ENCODE measurements around the gene LIPM. TPM values are rescaled to one million over a fixed set of nuclear protein-coding genes. Genes with fewer than 3 reads are reported as not detected.
A peak's percentile ranks its signal among the peaks of the same experiment; 100 is the strongest.

Gene LIPM
- total RNA-seq, 2 experiments from 2014 or later: not detected

GRCh38 chr10:88841316-88842111 lies 39.0 kb downstream of the LIPM start:
- Mint-ChIP-seq H3K9me3 (ENCODE audit: insufficient read depth) (no peaks in the 10 kb centered on the region), H3K27ac (no peak overlapping the region), H3K4me3 (no peak overlapping the region), H3K27me3 (ENCODE audit: low read depth) (peaks cover 7% of the 10 kb centered on the region), H3K36me3 (ENCODE audit: low read depth) (peaks cover 6% of the 10 kb centered on the region), H3K4me1 (ENCODE audit: low read depth) (peaks cover 18% of the 10 kb centered on the region)
- CTCF ChIA-PET: interaction anchor here (0.6 to 1.8 kb wide), 9 partner anchors 8 to 146 kb away, joined by 3 to 4 read pairs (median 3); no protein-coding TSS in a partner anchor
- ATAC-seq (no peak), DNase-seq (no peak)
- POLR2A ChIA-PET: no interaction called here

GRCh38 chr10:88843171-88843570 lies 40.6 kb downstream of the LIPM start:
- Mint-ChIP-seq H3K4me1 (ENCODE audit: low read depth) (peaks cover 18% of the 10 kb centered on the region), H3K9me3 (ENCODE audit: insufficient read depth) (no peaks in the 10 kb centered on the region)
- CTCF ChIA-PET: interaction anchor here (0.6 to 6.0 kb wide), 4 partner anchors 7 to 260 kb away, joined by 3 to 73 read pairs (median 10); partner anchors contain the start of gene RNLS

DNA sequence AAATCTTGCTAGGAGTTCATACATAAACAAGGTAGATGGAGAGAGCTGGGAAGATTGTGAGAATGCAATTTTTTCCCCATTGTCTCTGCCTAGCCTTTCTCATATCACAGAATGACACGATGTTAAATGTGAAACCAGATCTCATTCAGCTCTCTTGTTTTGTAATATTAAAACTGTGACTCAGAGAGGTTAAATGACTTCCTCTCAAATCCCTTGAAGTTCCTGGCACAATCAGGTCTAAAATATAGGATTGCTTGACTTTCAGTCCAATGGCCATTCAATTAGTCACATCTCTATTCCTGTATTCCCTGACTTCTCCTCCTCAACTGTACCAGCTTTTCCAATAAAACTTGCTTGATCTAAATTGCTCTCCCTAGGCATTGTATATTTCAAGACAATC lies 46.0 kb downstream of the LIPM start:
- Mint-ChIP-seq H3K4me1 (ENCODE audit: low read depth) (peaks cover 18% of the 10 kb centered on the region), H3K9me3 (ENCODE audit: insufficient read depth) (no peaks in the 10 kb centered on the region), H3K36me3 (ENCODE audit: low read depth) (peaks cover 6% of the 10 kb centered on the region), H3K27me3 (ENCODE audit: low read depth) (peaks cover 7% of the 10 kb centered on the region), H3K27ac (no peak overlapping the region), H3K4me3 (peak overlapping the region; percentile 27)
- ChIA-PET POLR2A (interaction anchor here (1.3 kb wide), 1 partner anchor 31 kb away, joined by 5 read pairs; the partner anchor contains the start of gene STAMBPL1), CTCF (interaction anchor here (0.8 to 6.0 kb wide), 3 partner anchors 13 to 84 kb away, joined by 3 to 73 read pairs (median 6); no protein-coding TSS in a partner anchor)
- ATAC-seq: no peak
- DNase-seq: no peak

More at GRCh38 chr10:88843171-88843570, 40.6 kb downstream of the LIPM start:
- H3K27me3 Mint-ChIP-seq (ENCODE audit: low read depth): peaks cover 7% of the 10 kb centered on the region
- no peak overlapping the region for H3K27ac Mint-ChIP-seq
- POLR2A ChIA-PET: no interaction called here
- DNase-seq (no peak), ATAC-seq (no peak)
- peaks cover 6% of the 10 kb centered on the region for H3K36me3 Mint-ChIP-seq (ENCODE audit: low read depth)
- H3K4me3 Mint-ChIP-seq: no peak overlapping the region

DNA sequence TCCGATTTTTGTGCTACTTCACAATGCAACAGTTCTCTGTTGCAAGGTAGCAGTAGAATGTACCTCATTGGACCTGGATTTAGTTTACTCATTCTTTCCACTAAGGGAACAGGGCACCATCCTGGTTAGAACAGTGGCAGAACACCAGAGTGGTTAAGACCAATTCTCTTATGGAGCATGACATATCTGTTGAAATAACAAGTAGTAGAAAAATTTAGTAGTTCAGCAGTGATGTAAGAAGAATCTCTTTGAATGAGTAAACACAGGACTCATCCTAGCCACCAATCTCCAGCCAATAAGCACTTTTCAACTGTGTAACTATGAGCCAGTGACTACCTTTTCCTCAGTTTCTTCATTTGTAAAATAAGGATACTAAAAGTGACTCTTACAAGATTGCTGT lies 46.7 kb downstream of the LIPM start:
- POLR2A ChIA-PET: interaction anchor here (1.3 kb wide), 1 partner anchor 31 kb away, joined by 5 read pairs; the partner anchor contains the start of gene STAMBPL1
- Mint-ChIP-seq H3K27ac (no peak overlapping the region), H3K27me3 (ENCODE audit: low read depth) (peaks cover 4% of the 10 kb centered on the region), H3K9me3 (ENCODE audit: insufficient read depth) (no peaks in the 10 kb centered on the region), H3K4me3 (no peak overlapping the region), H3K4me1 (ENCODE audit: low read depth) (peaks cover 19% of the 10 kb centered on the region), H3K36me3 (ENCODE audit: low read depth) (peaks cover 6% of the 10 kb centered on the region)
- CTCF ChIA-PET: interaction anchor here (0.6 to 6.0 kb wide), 3 partner anchors 8 to 13 kb away, joined by 3 to 73 read pairs (median 5); no protein-coding TSS in a partner anchor
- no peak for DNase-seq
- no peak for ATAC-seq

DNA sequence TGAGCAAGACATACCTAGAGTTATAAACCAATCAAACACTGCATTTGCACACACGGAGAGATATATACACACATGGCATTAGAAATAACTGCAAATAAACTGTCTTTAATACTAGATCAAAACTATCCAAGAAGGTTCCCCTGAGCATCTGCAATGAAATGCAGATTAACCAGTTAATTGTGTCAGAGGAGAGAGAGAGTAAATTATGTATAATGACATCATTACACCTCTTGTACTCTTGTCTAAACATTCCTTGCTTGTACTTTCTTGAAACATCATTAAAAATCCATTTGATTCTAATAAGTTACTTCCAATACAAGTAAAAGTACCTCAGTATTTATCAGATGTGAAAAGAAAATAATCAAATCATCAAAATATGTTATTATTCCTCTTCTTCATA lies 48.2 kb downstream of the LIPM start:
- Mint-ChIP-seq H3K4me3 (no peak overlapping the region), H3K9me3 (ENCODE audit: insufficient read depth) (no peaks in the 10 kb centered on the region), H3K36me3 (ENCODE audit: low read depth) (no peaks in the 10 kb centered on the region), H3K27me3 (ENCODE audit: low read depth) (no peaks in the 10 kb centered on the region), H3K4me1 (ENCODE audit: low read depth) (peaks cover 19% of the 10 kb centered on the region), H3K27ac (no peak overlapping the region)
- DNase-seq (no peak), ATAC-seq (no peak)
- ChIA-PET POLR2A (no interaction called here), CTCF (interaction anchor here (1.6 kb wide), 1 partner anchor 15 kb away, joined by 11 read pairs; no protein-coding TSS in a partner anchor)

GRCh38 chr10:88851706-88852105 lies 49.2 kb downstream of the LIPM start, which contains the start of gene ANKRD22:
ANKRD22 (minus strand) TSS chr10:88851844; CDS start chr10:88851607, 237 bp downstream.
- H3K9me3 Mint-ChIP-seq (ENCODE audit: insufficient read depth): no peaks in the 10 kb centered on the region
- no peak within 1 kb of the TSS for H3K27ac Mint-ChIP-seq
- H3K36me3 Mint-ChIP-seq (ENCODE audit: low read depth): no peaks in the 10 kb centered on the region
- CTCF ChIA-PET: interaction anchor here (1.2 to 2.0 kb wide), 4 partner anchors 13 to 83 kb away, joined by 3 to 11 read pairs (median 6); no protein-coding TSS in a partner anchor
- POLR2A ChIA-PET: interaction anchor here (0.7 kb wide), 1 partner anchor 17 kb away, joined by 3 read pairs; no protein-coding TSS in a partner anchor
- no peak for ATAC-seq
- H3K27me3 Mint-ChIP-seq (ENCODE audit: low read depth): no peaks in the 10 kb centered on the region
- H3K4me3 Mint-ChIP-seq: no peak within 1 kb of the TSS
- H3K4me1 Mint-ChIP-seq (ENCODE audit: low read depth): peaks cover 19% of the 10 kb centered on the region
- no peak for DNase-seq

DNA sequence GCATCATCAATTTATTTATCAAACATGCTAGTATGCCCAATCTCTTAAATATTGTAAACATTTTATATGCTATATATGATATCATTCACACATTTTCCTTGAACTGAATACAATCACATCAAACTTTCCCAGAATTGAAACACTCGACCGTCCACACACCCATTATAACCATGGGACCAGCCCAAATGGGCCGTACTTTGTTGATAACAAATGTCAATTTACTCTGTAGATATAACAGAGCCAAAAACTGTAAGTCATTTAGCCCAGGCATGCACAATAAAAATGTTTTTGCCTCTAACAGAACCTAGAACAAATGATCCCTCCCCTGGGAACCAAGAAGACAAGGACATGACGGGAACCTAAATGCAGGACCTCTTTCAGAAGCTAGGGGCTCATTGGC lies 49.8 kb downstream of the LIPM start:
- H3K4me3 Mint-ChIP-seq: no peak overlapping the region
- no peak overlapping the region for H3K27ac Mint-ChIP-seq
- CTCF ChIA-PET: interaction anchor here (1.0 to 5.2 kb wide), 7 partner anchors 12 to 82 kb away, joined by 3 to 41 read pairs (median 6); partner anchors contain the start of gene LIPM
- ATAC-seq (no peak), DNase-seq (no peak)
- no peaks in the 10 kb centered on the region for H3K9me3 Mint-ChIP-seq (ENCODE audit: insufficient read depth)
- H3K27me3 Mint-ChIP-seq (ENCODE audit: low read depth): no peaks in the 10 kb centered on the region
- H3K4me1 Mint-ChIP-seq (ENCODE audit: low read depth): peaks cover 19% of the 10 kb centered on the region
- POLR2A ChIA-PET: interaction anchor here (1.1 kb wide), 1 partner anchor 12 kb away, joined by 3 read pairs; no protein-coding TSS in a partner anchor
- no peaks in the 10 kb centered on the region for H3K36me3 Mint-ChIP-seq (ENCODE audit: low read depth)

GRCh38 chr10:88853155-88853881 lies 50.8 kb downstream of the LIPM start:
- no peaks in the 10 kb centered on the region for H3K27me3 Mint-ChIP-seq (ENCODE audit: low read depth)
- ChIA-PET CTCF (interaction anchor here (0.8 to 5.2 kb wide), 7 partner anchors 11 to 80 kb away, joined by 3 to 41 read pairs (median 6); partner anchors contain the start of gene LIPM), POLR2A (interaction anchor here (1.1 kb wide), 1 partner anchor 11 kb away, joined by 3 read pairs; no protein-coding TSS in a partner anchor)
- H3K9me3 Mint-ChIP-seq (ENCODE audit: insufficient read depth): no peaks in the 10 kb centered on the region
- ATAC-seq (no peak), DNase-seq (no peak)
- no peak overlapping the region for H3K27ac Mint-ChIP-seq
- H3K4me1 Mint-ChIP-seq (ENCODE audit: low read depth): peaks cover 18% of the 10 kb centered on the region
- H3K4me3 Mint-ChIP-seq: no peak overlapping the region
- H3K36me3 Mint-ChIP-seq (ENCODE audit: low read depth): no peaks in the 10 kb centered on the region

GRCh38 chr10:88854684-88855083 lies 52.2 kb downstream of the LIPM start:
- POLR2A ChIA-PET: no interaction called here
- ATAC-seq (no peak), DNase-seq (no peak)
- Mint-ChIP-seq H3K36me3 (ENCODE audit: low read depth) (no peaks in the 10 kb centered on the region), H3K27me3 (ENCODE audit: low read depth) (no peaks in the 10 kb centered on the region), H3K9me3 (ENCODE audit: insufficient read depth) (no peaks in the 10 kb centered on the region), H3K4me3 (no peak overlapping the region), H3K4me1 (ENCODE audit: low read depth) (peaks cover 9% of the 10 kb centered on the region), H3K27ac (no peak overlapping the region)
- CTCF ChIA-PET: interaction anchor here (1.7 to 5.2 kb wide), 2 partner anchors 19 to 363 kb away, joined by 4 to 41 read pairs; no protein-coding TSS in a partner anchor

DNA sequence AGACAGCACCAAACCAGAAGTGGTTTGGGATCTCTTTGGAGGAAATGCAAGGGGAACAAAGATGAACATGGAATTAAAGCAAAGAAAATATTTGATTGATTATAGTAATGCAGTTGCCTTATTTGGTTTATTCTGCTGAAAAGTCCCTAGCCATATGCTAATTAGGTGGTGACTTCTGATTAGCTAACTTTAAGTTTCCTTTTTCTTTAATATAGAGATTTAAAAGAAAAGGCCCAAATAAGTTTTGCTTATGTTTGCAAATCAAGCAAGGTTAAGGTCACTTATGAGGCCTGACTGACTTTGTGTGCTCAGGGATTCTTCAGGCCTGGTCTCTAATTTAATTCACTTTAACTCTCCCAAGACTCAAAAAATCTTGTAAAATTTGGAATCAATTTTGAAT lies 55.3 kb downstream of the LIPM start:
- ChIA-PET POLR2A (no interaction called here), CTCF (interaction anchor here (1.0 to 1.5 kb wide), 2 partner anchors 7 to 47 kb away, joined by 4 read pairs; no protein-coding TSS in a partner anchor)
- Mint-ChIP-seq H3K27ac (no peak overlapping the region), H3K27me3 (ENCODE audit: low read depth) (no peaks in the 10 kb centered on the region), H3K36me3 (ENCODE audit: low read depth) (no peaks in the 10 kb centered on the region), H3K4me3 (no peak overlapping the region), H3K4me1 (ENCODE audit: low read depth) (peaks cover 6% of the 10 kb centered on the region), H3K9me3 (ENCODE audit: insufficient read depth) (no peaks in the 10 kb centered on the region)
- ATAC-seq: no peak
- no peak for DNase-seq

DNA sequence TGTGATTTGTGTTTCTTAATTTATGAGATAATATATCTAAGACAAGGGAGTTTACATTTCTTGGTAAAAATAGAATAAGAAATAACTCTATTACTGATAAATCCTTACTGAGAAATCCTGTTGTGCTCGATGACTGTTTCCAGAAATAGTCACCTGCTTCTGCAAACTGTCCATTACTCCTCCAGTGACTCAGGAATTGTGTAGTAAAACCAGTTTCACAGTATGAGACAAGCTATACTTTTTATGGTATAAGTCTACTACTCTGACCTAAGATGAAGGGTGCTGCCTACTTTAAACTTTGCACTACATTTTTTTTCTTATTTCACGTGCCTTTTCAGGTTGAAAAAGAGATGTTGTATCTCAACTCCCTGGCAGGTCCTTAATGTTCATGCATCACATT lies 56.0 kb downstream of the LIPM start:
- peaks cover 2% of the 10 kb centered on the region for H3K4me1 Mint-ChIP-seq (ENCODE audit: low read depth)

More for the DNA sequence above, 56.0 kb downstream of the LIPM start:
- no peaks in the 10 kb centered on the region for H3K36me3 Mint-ChIP-seq (ENCODE audit: low read depth)
- no peak overlapping the region for H3K4me3 Mint-ChIP-seq
- H3K9me3 Mint-ChIP-seq (ENCODE audit: insufficient read depth): no peaks in the 10 kb centered on the region
- ATAC-seq (no peak), DNase-seq (no peak)
- ChIA-PET CTCF (interaction anchor here (8.8 kb wide), 1 partner anchor 23 kb away, joined by 54 read pairs; no protein-coding TSS in a partner anchor), POLR2A (no interaction called here)
- H3K27me3 Mint-ChIP-seq (ENCODE audit: low read depth): peaks cover 1% of the 10 kb centered on the region
- no peak overlapping the region for H3K27ac Mint-ChIP-seq

Data from activated CD8-positive, alpha-beta T cell treated with anti-CD3 and anti-CD28 coated beads, Interleukin-2, amount 10 ng/mL, durations not matched to agents 7 days and 5 days (primary cell).